Endodermal cell (in vitro differentiated cells): ENCODE measurements around the gene PTPRN2. TPM values are rescaled to one million over a fixed set of nuclear protein-coding genes. Genes with fewer than 3 reads are reported as not detected.

Experiments used
- DNase-seq: peaks from one replicate; pipeline ENCODE4 v3.0.0-alpha.2; 2017
- H3K27ac ChIP-seq: 2 replicates; pipeline ENCODE4 v1.5.1; 2013; ENCODE audit warnings: mild to moderate bottlenecking, low read depth, low read length, moderate library complexity
- H3K27me3 ChIP-seq: 2 replicates; pipeline ENCODE4 v1.6.1; 2013; ENCODE audit warnings: mild to moderate bottlenecking, low read length, moderate library complexity; ENCODE audit not compliant: insufficient read depth, control insufficient read depth, poor library complexity, severe bottlenecking
- H3K36me3 ChIP-seq: 2 replicates; pipeline ENCODE4 v1.7.0; 2013; ENCODE audit warnings: mild to moderate bottlenecking, low read length, moderate library complexity; ENCODE audit not compliant: control insufficient read depth, insufficient read depth
- H3K4me1 ChIP-seq: one replicate; pipeline ENCODE4 v1.7.0; 2013; ENCODE audit warnings: low read length; ENCODE audit not compliant: control insufficient read depth, insufficient read depth
- H3K4me3 ChIP-seq: 2 replicates; pipeline ENCODE4 v1.5.1; 2013; ENCODE audit warnings: mild to moderate bottlenecking, low read length, moderate library complexity
- H3K9ac ChIP-seq: 2 replicates; pipeline ENCODE4 v1.6.1; 2013; ENCODE audit warnings: mild to moderate bottlenecking, low read length, moderate library complexity; ENCODE audit not compliant: poor library complexity, severe bottlenecking; ENCODE audit errors: extremely low read depth
- H3K9me3 ChIP-seq: 2 replicates; pipeline ENCODE4 v1.6.1; 2013; ENCODE audit warnings: mild to moderate bottlenecking, low read length, moderate library complexity; ENCODE audit not compliant: control insufficient read depth
- H3K27ac Mint-ChIP-seq: 2 replicates; pipeline ENCODE4 v1.8.0; 2020; ENCODE audit warnings: mixed read lengths
- H3K27me3 Mint-ChIP-seq: 2 replicates; pipeline ENCODE4 v1.8.0; 2021; ENCODE audit warnings: mild to moderate bottlenecking, mixed read lengths; ENCODE audit not compliant: insufficient read depth
- H3K36me3 Mint-ChIP-seq: 2 replicates; pipeline ENCODE4 v1.8.0; 2020; ENCODE audit warnings: low read depth, mixed read lengths
- H3K4me1 Mint-ChIP-seq: 2 replicates; pipeline ENCODE4 v1.8.0; 2020; ENCODE audit warnings: mixed read lengths
- H3K4me3 Mint-ChIP-seq: 2 replicates; pipeline ENCODE4 v1.8.0; 2020; ENCODE audit warnings: mild to moderate bottlenecking, moderate library complexity, mixed read lengths
- H3K9me3 Mint-ChIP-seq: 2 replicates; pipeline ENCODE4 v1.8.0; 2020; ENCODE audit warnings: mild to moderate bottlenecking, mixed read lengths
- WGBS, 2 experiments: methylation state at CpG; one replicate each; pipeline versions ENCODE4 v1.1.5 to v1.1.7; 2013; ENCODE audit warnings: missing lambda C conversion rate in 2 of 2, mixed read lengths in 1 of 2; ENCODE audit not compliant: insufficient coverage in 1 of 2, insufficient read length in 1 of 2; 5-methylcytosine and 5-hydroxymethylcytosine counted together
- total RNA-seq, 2 donors: library from RNA; stranded (reverse); fragmentation: NEBNext Ultra II Directional in 1 of 2; extraction: Animal tissue kit (Norgen Biotek cat#: 25700) in 1 of 2; gene quantifications; 2 replicates in 1 of 2; 3 replicates in 1 of 2; pipeline ENCODE4 v1.2.1, GENCODE V29; 2021
- TF ChIP-seq, protein P1 (sequence below): fragments of 200-600 bp; sonication (generic); conservative IDR thresholded peaks from 2 replicates; pipeline ENCODE4 v1.5.0; 2021; ENCODE audit warnings: antibody characterized with exemption, mild to moderate bottlenecking

Gene PTPRN2
- total RNA-seq, 2 donors from 2014 or later = 0.69 to 1.2 TPM

DNA sequence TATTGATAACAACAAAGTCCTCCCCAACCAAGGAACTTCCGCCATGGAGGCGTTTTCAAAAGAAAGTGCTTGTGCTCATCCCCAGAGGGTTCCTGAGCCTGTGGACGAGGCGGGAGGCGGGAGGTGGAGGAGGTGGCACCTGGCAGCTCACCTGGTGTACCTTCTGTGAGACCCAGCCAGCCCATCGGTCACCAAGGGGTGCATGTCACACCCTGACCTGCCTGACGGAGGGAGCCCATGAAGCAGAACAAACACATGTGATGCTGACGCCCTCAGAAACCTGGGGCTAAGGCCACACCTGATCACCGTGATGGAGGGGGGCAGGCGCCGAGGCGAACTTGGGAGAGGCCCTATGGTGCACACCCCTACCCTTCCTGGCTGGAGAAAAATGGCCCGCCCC, 792.0 kb downstream of the PTPRN2 start:
- peaks cover 3% of the 10 kb centered on the region for H3K27me3 Mint-ChIP-seq
- H3K9me3 Mint-ChIP-seq = peaks cover 2% of the 10 kb centered on the region
- H3K27me3 ChIP-seq = no peaks in the 10 kb centered on the region
- H3K9ac ChIP-seq = no peak overlapping the region
- WGBS, 2 experiments = 58 to 78% methylated on average over 8 to 13 of the region's 13 CpGs
- H3K36me3 Mint-ChIP-seq = no peaks in the 10 kb centered on the region
- peaks cover 36% of the 10 kb centered on the region for H3K9me3 ChIP-seq
- no peaks in the 10 kb centered on the region for H3K4me1 ChIP-seq
- TF ChIP-seq, protein P1, sequence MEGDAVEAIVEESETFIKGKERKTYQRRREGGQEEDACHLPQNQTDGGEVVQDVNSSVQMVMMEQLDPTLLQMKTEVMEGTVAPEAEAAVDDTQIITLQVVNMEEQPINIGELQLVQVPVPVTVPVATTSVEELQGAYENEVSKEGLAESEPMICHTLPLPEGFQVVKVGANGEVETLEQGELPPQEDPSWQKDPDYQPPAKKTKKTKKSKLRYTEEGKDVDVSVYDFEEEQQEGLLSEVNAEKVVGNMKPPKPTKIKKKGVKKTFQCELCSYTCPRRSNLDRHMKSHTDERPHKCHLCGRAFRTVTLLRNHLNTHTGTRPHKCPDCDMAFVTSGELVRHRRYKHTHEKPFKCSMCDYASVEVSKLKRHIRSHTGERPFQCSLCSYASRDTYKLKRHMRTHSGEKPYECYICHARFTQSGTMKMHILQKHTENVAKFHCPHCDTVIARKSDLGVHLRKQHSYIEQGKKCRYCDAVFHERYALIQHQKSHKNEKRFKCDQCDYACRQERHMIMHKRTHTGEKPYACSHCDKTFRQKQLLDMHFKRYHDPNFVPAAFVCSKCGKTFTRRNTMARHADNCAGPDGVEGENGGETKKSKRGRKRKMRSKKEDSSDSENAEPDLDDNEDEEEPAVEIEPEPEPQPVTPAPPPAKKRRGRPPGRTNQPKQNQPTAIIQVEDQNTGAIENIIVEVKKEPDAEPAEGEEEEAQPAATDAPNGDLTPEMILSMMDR = no peak
- H3K36me3 ChIP-seq = no peaks in the 10 kb centered on the region
- H3K4me3 Mint-ChIP-seq = no peak overlapping the region
- peaks cover 7% of the 10 kb centered on the region for H3K4me1 Mint-ChIP-seq
- DNase-seq = no peak
- no peak overlapping the region for H3K27ac ChIP-seq
- H3K27ac Mint-ChIP-seq = no peak overlapping the region
- no peak overlapping the region for H3K4me3 ChIP-seq

DNA sequence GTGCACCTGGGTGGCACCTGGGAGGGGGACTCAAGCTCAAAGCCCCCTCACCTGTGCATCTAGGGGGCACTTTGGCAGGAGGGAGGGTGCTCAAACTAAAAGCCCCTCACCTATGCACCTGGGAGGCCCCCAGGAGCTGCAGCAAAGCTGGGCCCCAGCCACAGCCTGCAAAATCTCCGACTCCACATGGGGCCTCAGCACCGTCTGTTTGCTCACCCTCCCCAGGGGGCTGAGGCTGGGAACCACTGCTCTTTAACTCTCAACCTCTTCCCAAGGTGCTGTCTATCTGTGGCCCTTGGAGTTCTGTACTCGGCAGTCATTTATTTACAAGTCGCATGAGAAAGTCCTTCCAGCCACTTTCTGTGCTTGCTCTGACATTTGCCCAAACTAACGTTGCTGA, 792.4 kb downstream of the PTPRN2 start:
- WGBS, 2 experiments = 74 to 77% methylated on average over 5 of the region's 5 CpGs
- H3K27me3 Mint-ChIP-seq = peaks cover 3% of the 10 kb centered on the region
- TF ChIP-seq, protein P1 = no peak
- no peaks in the 10 kb centered on the region for H3K36me3 Mint-ChIP-seq
- peaks cover 7% of the 10 kb centered on the region for H3K4me1 Mint-ChIP-seq
- no peak overlapping the region for H3K9ac ChIP-seq
- H3K4me3 ChIP-seq = no peak overlapping the region
- H3K27me3 ChIP-seq = no peaks in the 10 kb centered on the region
- H3K36me3 ChIP-seq = no peaks in the 10 kb centered on the region
- no peak overlapping the region for H3K27ac Mint-ChIP-seq
- H3K4me1 ChIP-seq = no peaks in the 10 kb centered on the region
- H3K9me3 ChIP-seq = peaks cover 37% of the 10 kb centered on the region
- no peak overlapping the region for H3K4me3 Mint-ChIP-seq
- peaks cover 2% of the 10 kb centered on the region for H3K9me3 Mint-ChIP-seq
- no peak for DNase-seq
- H3K27ac ChIP-seq = no peak overlapping the region

DNA sequence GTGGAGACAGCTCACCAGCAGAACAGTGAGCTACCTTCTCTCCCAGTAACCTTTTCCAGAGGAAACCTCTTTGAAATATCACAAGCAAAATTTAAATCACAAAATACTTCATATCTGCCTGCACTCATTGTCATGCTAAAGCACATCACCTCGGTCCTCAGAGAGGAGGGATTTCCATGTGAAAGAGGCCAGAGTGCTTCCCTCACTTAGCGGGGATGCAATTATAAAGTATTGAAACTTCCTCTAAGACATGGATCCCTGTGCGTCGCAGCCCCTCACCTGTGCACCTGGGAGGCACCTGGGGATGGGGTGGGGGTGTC, 792.9 kb downstream of the PTPRN2 start:
- H3K4me1 ChIP-seq = no peaks in the 10 kb centered on the region
- H3K4me3 ChIP-seq = no peak overlapping the region
- Mint-ChIP-seq H3K27me3 (peaks cover 3% of the 10 kb centered on the region), H3K4me1 (peaks cover 7% of the 10 kb centered on the region), H3K4me3 (no peak overlapping the region), H3K27ac (no peak overlapping the region), H3K36me3 (no peaks in the 10 kb centered on the region), H3K9me3 (peaks cover 2% of the 10 kb centered on the region)
- WGBS, 2 experiments = 64 to 81% methylated on average over 2 to 4 of the region's 4 CpGs
- no peak for DNase-seq
- peaks cover 38% of the 10 kb centered on the region for H3K9me3 ChIP-seq
- H3K27ac ChIP-seq = no peak overlapping the region
- no peaks in the 10 kb centered on the region for H3K27me3 ChIP-seq
- no peak overlapping the region for H3K9ac ChIP-seq
- TF ChIP-seq, protein P1 = no peak
- H3K36me3 ChIP-seq = no peaks in the 10 kb centered on the region
